ENCODE results near the gene SYNJ2. TPM values are rescaled to one million over a fixed set of nuclear protein-coding genes. Genes with fewer than 3 reads are reported as not detected.

The SYNJ2 gene
- total RNA-seq, 1 experiment from 2014 or later = 24.5 TPM

GRCh38 chr6:157943249-157943963 is 38.3 kb upstream of the SYNJ2 start:
- Histone ChIP-seq H2BK12ac (ENCODE audit: insufficient read length, low read depth, low read length) (no peak overlapping the region), H3K9me3 (ENCODE audit: control insufficient read depth, low read depth, low read length) (no peaks in the 10 kb centered on the region), H3K9ac (ENCODE audit: extremely low read depth, insufficient read length, low read length) (no peak overlapping the region), H3K27me3 (ENCODE audit: insufficient read depth, low read length) (no peaks in the 10 kb centered on the region), H3K23me2 (ENCODE audit: insufficient read length, low read depth, low read length, poor library complexity, severe bottlenecking) (no peaks in the 10 kb centered on the region), H4K8ac (replicated peaks; ENCODE audit: insufficient read length, low read depth, low read length) (no peak overlapping the region), H2BK5ac (ENCODE audit: insufficient read length, low read length) (no peak overlapping the region), H3K27ac (ENCODE audit: insufficient read length, low read depth, low read length) (no peak overlapping the region), H3K14ac (ENCODE audit: insufficient read depth, low read length) (no peak overlapping the region), H4K91ac (ENCODE audit: insufficient read length, low read depth, low read length) (no peak overlapping the region), H2BK20ac (ENCODE audit: low read depth, low read length, poor library complexity, severe bottlenecking) (no peak overlapping the region), H3K56ac (ENCODE audit: insufficient read length, low read depth, low read length) (no peak overlapping the region), H2BK15ac (ENCODE audit: low read depth, low read length) (no peak overlapping the region), H2AFZ (ENCODE audit: low read length) (no peak overlapping the region), H3K4ac (ENCODE audit: low read depth, low read length) (no peak overlapping the region), H3K4me1 (ENCODE audit: insufficient read depth, low read length) (no peaks in the 10 kb centered on the region), H4K5ac (ENCODE audit: insufficient read length, low read depth, low read length) (no peak overlapping the region), H3K23ac (ENCODE audit: insufficient read length, low read depth, low read length) (no peak overlapping the region), H3T11ph (ENCODE audit: low read length) (no peak overlapping the region), H2AK5ac (ENCODE audit: insufficient read length, low read length) (no peak overlapping the region), H3K4me2 (ENCODE audit: insufficient read depth, insufficient read length, low read length) (no peak overlapping the region), H3K79me2 (ENCODE audit: insufficient read depth, low read length) (no peaks in the 10 kb centered on the region), H2BK120ac (ENCODE audit: low read depth, low read length, poor library complexity, severe bottlenecking) (no peak overlapping the region), H4K20me1 (ENCODE audit: control insufficient read depth, insufficient read depth, insufficient read length) (no peaks in the 10 kb centered on the region), H3K79me1 (ENCODE audit: insufficient read depth, low read depth, low read length, poor library complexity, severe bottlenecking) (no peaks in the 10 kb centered on the region), H3K18ac (ENCODE audit: insufficient read length, low read depth, low read length) (no peak overlapping the region)
- no CpG with 5 or more reads among the region's 16 CpGs for WGBS (ENCODE audit: extremely low coverage, insufficient read length, low lambda C conversion rate)
- Mint-ChIP-seq H3K9me3 (no peaks in the 10 kb centered on the region; a peak in 1 of 5 replicates), H3K27ac (no peak overlapping the region; a peak in 1 of 7 replicates), H3K4me1 (no peaks in the 10 kb centered on the region), H3K4me3 (no peak overlapping the region), H3K36me3 (ENCODE audit: insufficient read depth in 1 of 3, low read depth in 3 of 3) (peaks cover 16 to 71% (median 52%) of the 10 kb centered on the region in 3 experiments), H3K27me3 (ENCODE audit: low read depth) (no peaks in the 10 kb centered on the region)
- TF ChIP-seq, protein P1, sequence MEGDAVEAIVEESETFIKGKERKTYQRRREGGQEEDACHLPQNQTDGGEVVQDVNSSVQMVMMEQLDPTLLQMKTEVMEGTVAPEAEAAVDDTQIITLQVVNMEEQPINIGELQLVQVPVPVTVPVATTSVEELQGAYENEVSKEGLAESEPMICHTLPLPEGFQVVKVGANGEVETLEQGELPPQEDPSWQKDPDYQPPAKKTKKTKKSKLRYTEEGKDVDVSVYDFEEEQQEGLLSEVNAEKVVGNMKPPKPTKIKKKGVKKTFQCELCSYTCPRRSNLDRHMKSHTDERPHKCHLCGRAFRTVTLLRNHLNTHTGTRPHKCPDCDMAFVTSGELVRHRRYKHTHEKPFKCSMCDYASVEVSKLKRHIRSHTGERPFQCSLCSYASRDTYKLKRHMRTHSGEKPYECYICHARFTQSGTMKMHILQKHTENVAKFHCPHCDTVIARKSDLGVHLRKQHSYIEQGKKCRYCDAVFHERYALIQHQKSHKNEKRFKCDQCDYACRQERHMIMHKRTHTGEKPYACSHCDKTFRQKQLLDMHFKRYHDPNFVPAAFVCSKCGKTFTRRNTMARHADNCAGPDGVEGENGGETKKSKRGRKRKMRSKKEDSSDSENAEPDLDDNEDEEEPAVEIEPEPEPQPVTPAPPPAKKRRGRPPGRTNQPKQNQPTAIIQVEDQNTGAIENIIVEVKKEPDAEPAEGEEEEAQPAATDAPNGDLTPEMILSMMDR (conservative IDR thresholded peaks at IDR 0.05) = no peak
- DNase-seq = no peak
